K562 (cell line): ENCODE data around the gene KRTAP4-7. TPM values are rescaled to one million over a fixed set of nuclear protein-coding genes. Genes with fewer than 3 reads are reported as not detected.
"Not testable (repeated sequence)": the region's sequence is repeated elsewhere in the genome, so short reads cannot be mapped to it uniquely, and the experiment has no call there.

ENCODE experiments used
- ATAC-seq: fragments of 200-7000 bp; cut with Tn5 transposase; 3 replicates; pipeline ENCODE4 v1.9.1; 2020; ENCODE audit warnings: moderate library complexity
- BruUV-seq: library from RNA; stranded (reverse); fragments of 400-500 nt; replicated peaks from 2 replicates; lab custom pipeline; 2021; lab: Mats Ljungman, UMichigan
- CTCF ChIA-PET: fragments of 300-600 bp; formaldehyde crosslinking; extraction: SDS; loops from one replicate; lab custom pipeline; 2021; ENCODE audit warnings: low intra/inter-chr PET ratio; lab: Yijun Ruan, JAX
- POLR2A ChIA-PET: fragments of 300-600, 350-650 bp; sonication (Branson Sonifier 250); formaldehyde crosslinking; extraction: SDS; loops from one replicate; lab custom pipeline; 2021; ENCODE audit warnings: antibody characterized with exemption, inconsistent platforms; lab: Yijun Ruan, JAX
- DNase-seq, 4 experiments: peaks; one replicate each; pipeline versions ENCODE4 v3.0.0 to v3.0.0-alpha.2; 2011 to 2018; ENCODE audit warnings: low spot score in 3 of 4, mixed read lengths in 3 of 4; ENCODE audit errors: extremely low read depth in 1 of 4
- FAIRE-seq: peaks from 2 replicates; lab custom pipeline; 2011; peaks lifted over from hg19 to GRCh38; lab: Jason Lieb, UNC
- H2AFZ ChIP-seq: 2 replicates; pipeline ENCODE4 v1.6.0; 2011; ENCODE audit warnings: low read depth, low read length, control low read depth, inconsistent platforms
- H3K27ac ChIP-seq: fragments of 200-600 bp; 3 replicates; pipeline ENCODE4 v1.8.0; 2011; ENCODE audit warnings: low read depth, mild to moderate bottlenecking, control low read depth, inconsistent platforms, low read length, moderate library complexity, mixed read lengths; ENCODE audit errors: extremely low read depth
- H3K27me3 ChIP-seq, 2 experiments: fragments of 300-600 bp in 1 of 2; 2 replicates in 1 of 2; 3 replicates in 1 of 2; pipeline versions ENCODE4 v1.6.0 to v1.8.0; 2011; ENCODE audit warnings: inconsistent platforms in 2 of 2, low read length in 2 of 2, mild to moderate bottlenecking in 1 of 2, mixed read lengths in 1 of 2, moderate library complexity in 1 of 2; ENCODE audit not compliant: control insufficient read depth in 2 of 2, insufficient read depth in 2 of 2
- H3K36me3 ChIP-seq: fragments of 300-600 bp; 3 replicates; pipeline ENCODE4 v1.8.0; 2011; ENCODE audit warnings: mild to moderate bottlenecking, low read length, inconsistent platforms; ENCODE audit not compliant: control insufficient read depth, insufficient read depth
- H3K4me1 ChIP-seq, 2 experiments: fragments of 200-600 bp in 1 of 2; replicated peaks in 1 of 2; 2 replicates in 1 of 2; 3 replicates in 1 of 2; pipeline versions ENCODE4 v1.5.1 to v1.8.0; 2011; ENCODE audit warnings: inconsistent platforms in 2 of 2, low read length in 2 of 2, mild to moderate bottlenecking in 1 of 2, mixed read lengths in 1 of 2, moderate library complexity in 1 of 2; ENCODE audit not compliant: control insufficient read depth in 2 of 2, insufficient read depth in 2 of 2
- H3K4me2 ChIP-seq: 2 replicates; pipeline ENCODE4 v1.6.1; 2011; ENCODE audit warnings: low read length, control low read depth, inconsistent platforms, mixed read lengths; ENCODE audit not compliant: insufficient read depth
- H3K4me3 ChIP-seq: fragments of 200-600 bp; sonication (generic), shearing (Covaris generic); 2 replicates; pipeline ENCODE4 v1.5.1; 2016; ENCODE audit warnings: control low read depth, inconsistent platforms
- H3K79me2 ChIP-seq: fragments of 200-600 bp; 3 replicates; pipeline ENCODE4 v1.8.0; 2011; ENCODE audit warnings: low read length, inconsistent platforms; ENCODE audit not compliant: control insufficient read depth, insufficient read depth
- H3K9ac ChIP-seq, 2 experiments: 2 replicates each; pipeline versions ENCODE4 v1.6.0 to v1.6.1; 2011; ENCODE audit warnings: low read depth in 2 of 2, low read length in 2 of 2, control low read depth in 1 of 2, inconsistent platforms in 1 of 2, mild to moderate bottlenecking in 1 of 2, mixed read lengths in 1 of 2; ENCODE audit not compliant: insufficient read depth in 1 of 2
- H3K9me1 ChIP-seq: one replicate; pipeline ENCODE4 v1.6.0; 2011; ENCODE audit warnings: inconsistent platforms, mild to moderate bottlenecking, low read length, moderate library complexity; ENCODE audit not compliant: control insufficient read depth, insufficient read depth
- H3K9me3 ChIP-seq: replicated peaks from 2 replicates; pipeline ENCODE4 v1.5.1; 2011; ENCODE audit warnings: low read depth, low read length, inconsistent platforms; ENCODE audit not compliant: control insufficient read depth, insufficient read depth
- H4K20me1 ChIP-seq: replicated peaks from 2 replicates; pipeline ENCODE4 v1.6.1; 2011; ENCODE audit warnings: low read length, inconsistent platforms, mixed read lengths; ENCODE audit not compliant: control insufficient read depth, insufficient read depth
- IRF2 ChIP-seq: sonication (generic); formaldehyde crosslinking; IDR thresholded peaks from 2 replicates; pipeline ENCODE4 v1.8.1; 2022; ENCODE audit warnings: mild to moderate bottlenecking, missing genetic modification reagents
- KAT2B ChIP-seq: IDR thresholded peaks from one replicate; pipeline ENCODE4 v1.6.1; 2012; ENCODE audit warnings: low read depth, mild to moderate bottlenecking, control low read depth, inconsistent platforms, low read length, moderate library complexity
- LEF1 ChIP-seq: fragments of 450-650 bp; IDR thresholded peaks from 2 replicates; pipeline ENCODE4 v1.6.1; 2016; ENCODE audit warnings: mild to moderate bottlenecking
- ZKSCAN1 ChIP-seq: fragments of 150-350 bp; IDR thresholded peaks from 2 replicates; pipeline ENCODE4 v1.6.1; 2016; ENCODE audit warnings: low read depth, low read length
- ZNF609 ChIP-seq: sonication (generic); formaldehyde crosslinking; IDR thresholded peaks from 2 replicates; pipeline ENCODE4 v1.8.1; 2023; ENCODE audit warnings: missing genetic modification reagents, mild to moderate bottlenecking, borderline replicate concordance
- ZNF696 ChIP-seq: fragments of 250-450 bp; sonication (Bioruptor Pico); conservative IDR thresholded peaks from 2 replicates; pipeline ENCODE4 v1.4.0; 2020; ENCODE audit warnings: mild to moderate bottlenecking, moderate library complexity
- ZNF717 ChIP-seq: fragments of 250-450 bp; sonication (Bioruptor Pico); IDR thresholded peaks from 2 replicates; pipeline ENCODE4 v1.5.0; 2021
- ZNF76 ChIP-seq: fragments of 250-450 bp; sonication (Bioruptor Pico); IDR thresholded peaks from 2 replicates; pipeline ENCODE4 v1.4.0; 2020; ENCODE audit warnings: mild to moderate bottlenecking, moderate library complexity, borderline replicate concordance
- WGBS: fragments of 100-300 bp; shearing (Covaris generic); methylation state at CpG from one replicate; pipeline ENCODE4 v1.1.6; 2016; ENCODE audit warnings: low coverage, mixed read lengths; ENCODE audit not compliant: insufficient coverage; ENCODE audit errors: missing lambda C conversion rate; 5-methylcytosine and 5-hydroxymethylcytosine counted together
- in situ Hi-C: fragments of 300-500 bp; cut with MboI; formaldehyde crosslinking; loops from 4 replicates; pipeline ENCODE4 v1.15.0; 2018; ENCODE audit warnings: inconsistent platforms, mixed read lengths
- intact Hi-C: fragments of 100-400 bp; cut with micrococcal nuclease; formaldehyde crosslinking; loops from 2 replicates; pipeline ENCODE4 v1.14.2; 2022
- polyA plus RNA-seq, 8 experiments: library from polyadenylated mRNA; depleted of rRNA in 4 of 8; stranded (reverse) in 5 of 8; unstranded in 3 of 8; fragments of >200 nt; fragmentation: Nextera tagmentation in 2 of 8; fragmentation: Illumina TruSeq in 1 of 8; extraction: Ambion mirVana in 2 of 8; extraction: Trizol in 1 of 8; gene quantifications; 2 replicates each; pipeline versions ENCODE4 v1.2.1 to v1.2.3, GENCODE V29; 2011 to 2014; ENCODE audit warnings: inconsistent platforms in 1 of 8, missing spikeins in 1 of 8
- total RNA-seq, 7 experiments: library from RNA; depleted of rRNA in 6 of 7; stranded (reverse); fragments of >200 nt in 6 of 7; fragmentation: Illumina TruSeq in 2 of 7; extraction: Trizol in 2 of 7; gene quantifications; 2 replicates each; pipeline versions ENCODE4 v1.2.1 to v1.2.3, GENCODE V29; 2011 to 2021; ENCODE audit warnings: low replicate concordance in 1 of 7

Gene KRTAP4-7
- total and polyA plus RNA-seq, 9 of the 15 experiments (the other 6 are each of a cell fraction or from before 2014, with no cell fraction given), result not detected

GRCh38 chr17:41058741-41059140, 25.2 kb upstream of the KRTAP4-7 start:
- H3K9ac ChIP-seq, result no peak overlapping the region
- DNase-seq (no peak), FAIRE-seq (no peak), ATAC-seq (no peak)
- H3K36me3 ChIP-seq, result no peaks in the 10 kb centered on the region
- H4K20me1 ChIP-seq, result no peaks in the 10 kb centered on the region; the same call in 1 of the 2 replicates
- TF ChIP-seq IRF2 (CRISPR knock-in tag) (no peak), ZNF609 (CRISPR knock-in tag) (no peak), LEF1 (no peak), ZNF76 (CRISPR knock-in tag) (no peak), ZNF696 (CRISPR knock-in tag) (no peak), ZKSCAN1 (no peak), KAT2B (no peak), ZNF717 (CRISPR knock-in tag) (no peak)
- ChIA-PET POLR2A (interaction anchor here (0.9 to 1.3 kb wide), 2 partner anchors 29 to 239 kb away, joined by 3 to 4 read pairs; no protein-coding TSS in a partner anchor), CTCF (interaction anchor here (0.7 kb wide), 1 partner anchor 206 kb away, joined by 3 read pairs; no protein-coding TSS in a partner anchor)
- H3K4me2 ChIP-seq, result no peak overlapping the region
- in situ Hi-C loops, result no loop called here
- H3K79me2 ChIP-seq, result no peaks in the 10 kb centered on the region
- intact Hi-C loops, result no loop called here
- 1% methylated on average over 5 of the region's 5 CpGs for WGBS
- H3K9me3 ChIP-seq, result no peaks in the 10 kb centered on the region
- no peak overlapping the region for H3K4me3 ChIP-seq
- no peak overlapping the region for H3K27ac ChIP-seq
- H3K9me1 ChIP-seq, result no peaks in the 10 kb centered on the region
- H3K27me3 ChIP-seq, result peaks cover 4 to 5% of the 10 kb centered on the region in 2 experiments; a peak in 4 of 5 replicates
- H2AFZ ChIP-seq, result no peak overlapping the region
- H3K4me1 ChIP-seq, result no peaks in the 10 kb centered on the region
- BruUV-seq, result no TSS peak

GRCh38 chr17:41059276-41060051, 24.5 kb upstream of the KRTAP4-7 start:
- in situ Hi-C loops, BruUV-seq, FAIRE-seq, H3K9me3 ChIP-seq, H3K4me1 ChIP-seq, H4K20me1 ChIP-seq, H3K9me1 ChIP-seq, H3K27ac ChIP-seq, H3K27me3 ChIP-seq, H3K4me3 ChIP-seq, ATAC-seq, intact Hi-C loops, DNase-seq, H3K4me2 ChIP-seq, H3K79me2 ChIP-seq, H3K36me3 ChIP-seq, H2AFZ ChIP-seq, H3K9ac ChIP-seq: not testable (repeated sequence)
- WGBS, result 1% methylated on average over 9 of the region's 31 CpGs
- ChIA-PET POLR2A (interaction anchor here (0.9 to 1.3 kb wide), 2 partner anchors 30 to 240 kb away, joined by 3 to 4 read pairs; no protein-coding TSS in a partner anchor), CTCF (interaction anchor here (0.7 kb wide), 1 partner anchor 206 kb away, joined by 3 read pairs; no protein-coding TSS in a partner anchor)
